ENCODE measurements around the gene MEAF6. TPM values are rescaled to one million over a fixed set of nuclear protein-coding genes. Genes with fewer than 3 reads are reported as not detected.

The MEAF6 gene
- total and polyA plus RNA-seq, 2 donors (not counting 3 experiments of a cell fraction or from before 2014, with no cell fraction given) = 28.0 to 62.5 TPM

GRCh38 chr1:37553927-37554808 lies 39.6 kb upstream of the MEAF6 start, which contains the start of gene SNIP1:
Gene SNIP1, minus strand, starts transcription at chr1:37554293. Its CDS starts 64 bp downstream, at chr1:37554229.
- Histone ChIP-seq H3K9me1 (replicated peaks; ENCODE audit: control insufficient read depth, extremely low read depth, insufficient read depth, low read length) (no peaks in the 10 kb centered on the region), H3K4me3 (replicated peaks in 1 of 3; ENCODE audit: insufficient read depth in 1 of 3, low read depth in 1 of 3, low read length in 3 of 3) (peak within 1 kb of the TSS; percentile 88 to 94 (median 88)), H4K20me1 (replicated peaks; ENCODE audit: control insufficient read depth, extremely low read depth, insufficient read depth, low read length) (no peaks in the 10 kb centered on the region), H3K27ac (ENCODE audit: insufficient read depth, low read depth, low read length) (peak within 1 kb of the TSS; percentile 76), H3K4me1 (ENCODE audit: control insufficient read depth, extremely low read depth, insufficient read depth, low read length) (peaks cover 14% of the 10 kb centered on the region), H3K4me2 (ENCODE audit: insufficient read depth, low read length) (peak within 1 kb of the TSS; percentile 90), H3K9me3 (replicated peaks; ENCODE audit: control insufficient read depth, insufficient read depth, low read length) (no peaks in the 10 kb centered on the region), H3K27me3 (ENCODE audit: control insufficient read depth in 2 of 2, insufficient read depth in 2 of 2, low read length in 2 of 2) (no peaks in the 10 kb centered on the region), H3K9ac (replicated peaks; ENCODE audit: extremely low read depth, insufficient read depth, low read length) (peak within 1 kb of the TSS; percentile 94), H3K79me2 (ENCODE audit: control insufficient read depth, insufficient read depth, low read length) (peaks cover 36% of the 10 kb centered on the region), H3K36me3 (ENCODE audit: control insufficient read depth in 2 of 2, extremely low read depth in 1 of 2, insufficient read depth in 2 of 2, low read length in 2 of 2) (peaks cover 0 to 2% of the 10 kb centered on the region in 2 experiments), H2AFZ (ENCODE audit: low read depth, low read length) (peak within 1 kb of the TSS; percentile 79)
- intact Hi-C loops (cut with micrococcal nuclease) = loop anchor here (1.0 to 5.0 kb wide), 4 partner anchors 20 to 97 kb away; partner anchors contain the start of gene MEAF6
- DNase-seq (ENCODE audit: low read depth, low spot score) (peak; percentile 93), FAIRE-seq (peak; percentile 98)
- no TSS peak for BruUV-seq (replicated peaks)
- CTCF ChIA-PET = interaction anchor here (0.6 to 1.7 kb wide), 4 partner anchors 10 to 128 kb away, joined by 3 to 10 read pairs (median 4); partner anchors contain the start of gene MEAF6
- POLR2A ChIA-PET = interaction anchor here (1.5 kb wide), 1 partner anchor 39 kb away, joined by 3 read pairs; the partner anchor contains the start of gene MEAF6
- TF ChIP-seq JUN (IDR thresholded peaks at IDR 0.05; ENCODE audit: borderline replicate concordance, insufficient read depth, insufficient read length, low read depth) (no peak), CTCF (IDR thresholded peaks at IDR 0.05; ENCODE audit: extremely low read depth in 1 of 2, insufficient read depth in 1 of 2, low read depth in 1 of 2, low read length in 2 of 2) (no peak), MYC (IDR thresholded peaks at IDR 0.05; ENCODE audit: low read depth, low read length) (no peak), POLR2AphosphoS5 (IDR thresholded peaks at IDR 0.05; ENCODE audit: insufficient read depth, low read depth, low read length) (peak; percentile 77), POLR2A (IDR thresholded peaks at IDR 0.05; ENCODE audit: low read depth, low read length) (peak; percentile 56), GATA2 (IDR thresholded peaks at IDR 0.05; ENCODE audit: insufficient read depth, insufficient read length, low read depth, low read length) (no peak)
- TF ChIP-seq, protein P1, sequence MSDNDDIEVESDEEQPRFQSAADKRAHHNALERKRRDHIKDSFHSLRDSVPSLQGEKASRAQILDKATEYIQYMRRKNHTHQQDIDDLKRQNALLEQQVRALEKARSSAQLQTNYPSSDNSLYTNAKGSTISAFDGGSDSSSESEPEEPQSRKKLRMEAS (IDR thresholded peaks at IDR 0.05; ENCODE audit: insufficient read depth, insufficient read length) = peak; percentile 78
- dilution Hi-C loops (cut with MboI; ENCODE audit: extremely low pct_ligation_motif_present, low sequenced_read_pairs) = no loop called here

Data from endothelial cell of umbilical vein (primary cell).